Heart left ventricle (tissue), 16 donors: ENCODE results near the gene MORF4L2. TPM values are rescaled to one million over a fixed set of nuclear protein-coding genes. Genes with fewer than 3 reads are reported as not detected.

Experiments
- ATAC-seq, 4 donors: fragments of 200-7000 bp; cut with Tn5 transposase; one replicate each; pipeline ENCODE4 v1.9.1; 2020 to 2022; ENCODE audit warnings: moderate library complexity in 4 of 4, mild to moderate bottlenecking in 3 of 4, moderate number of reproducible peaks in 1 of 4
- DNase-seq, 5 donors: peaks; one replicate each; pipeline ENCODE4 v3.0.0-alpha.2; 2020
- H3K27ac ChIP-seq, 12 donors: fragments of 200-600 bp; sonication (generic) in 4 of 12; one replicate each; pipeline versions ENCODE4 v1.5.0 to v1.8.0; 2016 to 2022; ENCODE audit warnings: mild to moderate bottlenecking in 2 of 12
- H3K27me3 ChIP-seq, 9 donors: fragments of 200-600 bp; sonication (generic) in 2 of 9; one replicate each; pipeline versions ENCODE4 v1.5.1 to v1.8.0; 2016 to 2022; ENCODE audit warnings: mild to moderate bottlenecking in 3 of 9
- H3K36me3 ChIP-seq, 9 donors: fragments of 200-600 bp; sonication (generic) in 2 of 9; one replicate each; pipeline versions ENCODE4 v1.5.0 to v1.8.0; 2018 to 2022; ENCODE audit warnings: mild to moderate bottlenecking in 2 of 9
- H3K4me1 ChIP-seq, 12 donors: fragments of 200-600 bp; sonication (generic) in 4 of 12; one replicate each; pipeline versions ENCODE4 v1.5.0 to v1.8.0; 2016 to 2022; ENCODE audit warnings: mild to moderate bottlenecking in 3 of 12
- H3K4me3 ChIP-seq, 12 donors: fragments of 200-600 bp; sonication (generic) in 4 of 12; one replicate each; pipeline versions ENCODE4 v1.5.0 to v1.8.0; 2017 to 2022; ENCODE audit warnings: mild to moderate bottlenecking in 9 of 12, moderate library complexity in 4 of 12
- H3K9me3 ChIP-seq, 12 donors: fragments of 200-600 bp; sonication (generic) in 4 of 12; one replicate each; pipeline versions ENCODE4 v1.5.0 to v1.8.0; 2016 to 2022; ENCODE audit warnings: mild to moderate bottlenecking in 1 of 12
- CTCF ChIP-seq, 12 donors: fragments of 200-600 bp; sonication (generic) in 4 of 12; IDR thresholded peaks; one replicate each; pipeline versions ENCODE4 v1.5.0 to v1.8.0; 2018 to 2022; ENCODE audit warnings: antibody characterized with exemption in 12 of 12, mild to moderate bottlenecking in 5 of 12
- POLR2A ChIP-seq, 2 donors: fragments of 450-650 bp; IDR thresholded peaks; one replicate each; pipeline ENCODE4 v1.6.1; 2017; ENCODE audit warnings: antibody characterized with exemption in 2 of 2, mild to moderate bottlenecking in 2 of 2, moderate library complexity in 2 of 2
- WGBS, 4 donors: extraction: QIAGEN DNeasy Blood & Tissue Kit in 2 of 4; methylation state at CpG; one replicate each; pipeline versions ENCODE4 v1.1.5 to v1.1.7; 2013 to 2018; 5-methylcytosine and 5-hydroxymethylcytosine counted together
- intact Hi-C, 10 donors: fragments of 100-400 bp; cut with DNase I; formaldehyde crosslinking; loops; one replicate each; pipeline versions ENCODE4 v1.11.1 to v1.14.2; 2022
- polyA plus RNA-seq, 2 donors: library from polyadenylated mRNA; stranded (reverse); fragments of 200-250 nt; gene quantifications; one replicate each; pipeline ENCODE4 v1.2.3, GENCODE V29; 2013
- total RNA-seq, 9 donors: library from RNA; depleted of rRNA in 2 of 9; stranded (reverse); fragments of >200 nt in 2 of 9; fragmentation: NEBNext Ultra II Directional in 3 of 9; extraction: Animal tissue kit (Norgen Biotek cat#: 25700) in 3 of 9; gene quantifications; one replicate each; pipeline versions ENCODE4 v1.1.0 to v1.2.4, GENCODE V29; 2016 to 2023
- donor health status: ischemic (EF 13 %, LVEDD 7.1; RV severe dilation, severe dysfunction).
- donor health status: healthy with polysubstance abuse.
- donor health status: DM: no; HTN: yes; CAD: no.
- donor health status: DM: no; HTN: no; CAD: no.
- donor health status: ischemic (EF 25% LVEDD 6.9; RV normal size, moderate dysfunction).
- donor health status: ischemic (EF 25% LVEDD 5.7; RV mildly dilated, moderate dysfunction).
- donor health status: healthy.
- donor health status: DM: yes; HTN: yes; CAD: no.
- donor health status: ischemic (EF 35%, LVEDD 5.7; RV mildly dilated, moderate dysfunction).
- donor health status: nonischemic (EF 11% LVEDD 7.7; RV severe dilation, severe dysfunction).
- donor health status: DM: yes; HTN: yes; CAD: no.
- donor health status: PGD.
- donor health status: ischemic (EF 29% LVEDD 5.4; RV normal size, mild dysfunction).
- donor health status: nonischemic (EF 23%, LVEDD 6.1; RV moderate dilation, normal function).

MORF4L2 gene
- total and polyA plus RNA-seq, 11 donors = 102 to 511 (median 189) TPM

GRCh38 chrX:103637604-103638338 lies 48.7 kb downstream of the MORF4L2 start:
- no peak for DNase-seq
- no peak overlapping the region for H3K27ac ChIP-seq
- H3K9me3 ChIP-seq = no peaks in the 10 kb centered on the region
- no peaks in the 10 kb centered on the region for H3K4me1 ChIP-seq
- H3K27me3 ChIP-seq = peaks cover 0 to 8% (median 0%) of the 10 kb centered on the region in 9 donors
- no peak overlapping the region for H3K4me3 ChIP-seq
- 71 to 97% (median 81%) methylated on average over 2 of the region's 2 CpGs for WGBS, 4 donors
- H3K36me3 ChIP-seq = no peaks in the 10 kb centered on the region
- no peak for TF ChIP-seq CTCF (IDR thresholded peaks at IDR 0.05)
- TF ChIP-seq POLR2A (IDR thresholded peaks at IDR 0.05) = no peak
- ATAC-seq = no peak
- intact Hi-C loops = loop anchor here in 3 of 10 donors (10.0 kb wide), 2 partner anchors 47 to 103 kb away; partner anchors contain the start of gene MORF4L2 (in 1 of the 3)

- H3K27ac ChIP-seq = no peak overlapping the region
- H3K36me3 ChIP-seq = no peaks in the 10 kb centered on the region
- no peak overlapping the region for H3K4me3 ChIP-seq
- TF ChIP-seq CTCF (IDR thresholded peaks at IDR 0.05) = no peak
- TF ChIP-seq POLR2A (IDR thresholded peaks at IDR 0.05) = no peak
- H3K9me3 ChIP-seq = no peaks in the 10 kb centered on the region
- intact Hi-C loops = loop anchor here in 3 of 10 donors (10.0 kb wide), 2 partner anchors 49 to 101 kb away; partner anchors contain the start of gene MORF4L2 (in 1 of the 3)
- no peak for DNase-seq
- H3K27me3 ChIP-seq = peaks cover 0 to under 1% (median 0%) of the 10 kb centered on the region in 9 donors
- WGBS, 4 donors = 63 to 79% (median 71%) methylated on average over 2 of the region's 2 CpGs
- no peak for ATAC-seq
- peaks cover 0 to 6% (median under 1%) of the 10 kb centered on the region in 12 donors for H3K4me1 ChIP-seq
Observed at GRCh38 chrX:103635436-103635835, 51.1 kb downstream of the MORF4L2 start.

DNA sequence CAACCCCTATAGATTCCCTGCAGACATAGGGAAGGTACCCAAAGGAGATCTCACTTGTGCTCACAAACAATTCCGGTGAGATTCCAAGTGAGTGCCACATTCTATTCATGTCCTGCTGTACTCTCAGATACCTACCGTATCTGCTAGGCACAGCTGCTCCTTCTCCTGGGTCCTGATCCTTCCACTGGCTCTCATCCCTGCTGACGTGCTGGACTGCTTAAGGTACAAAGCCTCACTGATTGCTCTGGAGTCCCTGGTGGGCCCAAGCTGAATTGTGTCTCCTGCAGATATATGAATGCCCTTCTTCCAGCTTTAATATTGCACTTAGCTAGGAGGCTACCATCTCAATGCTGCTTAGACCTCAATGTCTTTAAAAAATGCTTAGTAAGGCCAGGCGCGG lies 55.4 kb downstream of the MORF4L2 start:
- WGBS, 4 donors = 78 to 95% (median 89%) methylated on average over 5 of the region's 5 CpGs
- peaks cover 0 to 20% (median 2%) of the 10 kb centered on the region in 12 donors for H3K4me1 ChIP-seq
- H3K36me3 ChIP-seq = no peaks in the 10 kb centered on the region
- TF ChIP-seq POLR2A (IDR thresholded peaks at IDR 0.05) (no peak), CTCF (IDR thresholded peaks at IDR 0.05) (no peak)
- intact Hi-C loops = loop anchor here in 7 of 10 donors (2.0 to 10.0 kb wide), 4 partner anchors 54 to 99 kb away; partner anchors contain the start of gene MORF4L2 (in 1 of the 7)
- no peak overlapping the region for H3K27ac ChIP-seq
- peaks cover 0 to 15% (median 0%) of the 10 kb centered on the region in 9 donors for H3K27me3 ChIP-seq
- ATAC-seq (no peak), DNase-seq (no peak)
- no peak overlapping the region for H3K4me3 ChIP-seq
- H3K9me3 ChIP-seq = no peaks in the 10 kb centered on the region

DNA sequence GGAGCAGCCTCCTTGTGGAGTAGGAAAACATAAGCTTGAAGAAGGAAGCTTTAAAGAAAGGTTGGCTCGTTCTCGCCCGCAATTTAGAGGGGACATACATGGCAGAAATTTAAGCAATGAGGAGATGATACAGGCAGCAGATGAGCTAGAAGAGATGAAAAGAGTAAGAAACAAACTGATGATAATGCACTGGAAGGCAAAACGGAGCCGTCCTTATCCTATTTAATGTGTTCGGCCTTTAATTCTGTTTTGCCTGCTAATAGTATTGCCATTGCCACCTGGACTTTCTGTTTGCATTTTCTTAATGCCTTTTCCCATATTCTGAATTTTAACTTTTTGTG lies 56.4 kb downstream of the MORF4L2 start:
- Histone ChIP-seq H3K27ac (peak overlapping the region; percentile 70 to 97 (median 93)), H3K9me3 (no peaks in the 10 kb centered on the region), H3K36me3 (no peaks in the 10 kb centered on the region), H3K27me3 (peaks cover 0 to 15% (median 0%) of the 10 kb centered on the region in 9 donors), H3K4me1 (peaks cover 0 to 21% (median 4%) of the 10 kb centered on the region in 12 donors), H3K4me3 (peak overlapping the region; percentile 39 to 94 (median 72))
- intact Hi-C loops = loop anchor here in 7 of 10 donors (2.0 to 10.0 kb wide), 4 partner anchors 55 to 98 kb away; partner anchors contain the start of gene MORF4L2 (in 1 of the 7)
- ATAC-seq (no peak), DNase-seq (no peak)
- TF ChIP-seq POLR2A (IDR thresholded peaks at IDR 0.05) = no peak
- peak in 1 of 12 donors; percentile 13 for TF ChIP-seq CTCF (IDR thresholded peaks at IDR 0.05)
- 9 to 41% (median 27%) methylated on average over 6 of the region's 6 CpGs for WGBS, 4 donors
